Urinary bladder (tissue), 4 donors: ENCODE results near the gene RBMS1. TPM values are rescaled to one million over a fixed set of nuclear protein-coding genes. Genes with fewer than 3 reads are reported as not detected.

Experiments
- DNase-seq: peaks from one replicate; pipeline ENCODE4 v3.0.0-alpha.2; 2015; ENCODE audit errors: extremely low spot score
- H3K27ac ChIP-seq: one replicate; pipeline ENCODE4 v1.5.1; 2013; ENCODE audit warnings: low read depth, mild to moderate bottlenecking, moderate library complexity
- H3K36me3 ChIP-seq: one replicate; pipeline ENCODE4 v1.6.1; 2013; ENCODE audit warnings: mild to moderate bottlenecking, moderate library complexity; ENCODE audit not compliant: insufficient read depth
- H3K4me1 ChIP-seq: one replicate; pipeline ENCODE4 v1.6.1; 2013; ENCODE audit warnings: mild to moderate bottlenecking, moderate library complexity; ENCODE audit not compliant: insufficient read depth
- H3K4me3 ChIP-seq: one replicate; pipeline ENCODE4 v1.5.1; 2013; ENCODE audit warnings: low read depth, low read length
- WGBS: extraction: QIAGEN DNeasy Blood & Tissue Kit; methylation state at CpG from one replicate; pipeline ENCODE4 v1.1.7; 2013; 5-methylcytosine and 5-hydroxymethylcytosine counted together
- polyA plus RNA-seq: library from polyadenylated mRNA; stranded (reverse); fragments of 200-250 nt; gene quantifications from one replicate; pipeline ENCODE4 v1.2.3, GENCODE V29; 2013
- total RNA-seq: library from RNA; depleted of rRNA; stranded (reverse); fragments of >200 nt; gene quantifications from one replicate; pipeline ENCODE4 v1.2.3, GENCODE V29; 2014
- donor health status: healthy with polysubstance abuse.
- donor health status: healthy.

Gene RBMS1
- total and polyA plus RNA-seq, 2 donors, result 41.7 to 182 TPM

DNA sequence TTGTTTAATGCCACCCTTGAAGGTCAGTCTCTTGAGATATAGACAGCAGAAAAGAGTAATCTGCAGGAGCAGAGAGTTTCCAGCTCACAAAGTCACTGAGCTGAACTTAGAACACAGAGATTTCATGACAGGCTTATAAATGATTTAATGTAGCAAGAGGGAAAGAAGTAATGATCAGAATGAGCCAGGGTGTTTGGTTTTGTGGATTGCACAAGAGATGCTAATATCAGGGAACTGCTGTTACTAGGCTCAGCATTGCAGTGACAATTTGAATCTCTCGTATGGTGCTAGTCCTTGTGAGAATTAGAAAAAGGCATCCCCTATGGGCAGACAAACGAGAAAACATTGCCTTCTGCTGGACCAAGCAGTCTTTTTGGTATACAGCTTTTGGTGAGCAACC is 231.9 kb downstream of the RBMS1 start:
- no peak overlapping the region for H3K27ac ChIP-seq
- 88% methylated on average over 2 of the region's 2 CpGs for WGBS

DNA sequence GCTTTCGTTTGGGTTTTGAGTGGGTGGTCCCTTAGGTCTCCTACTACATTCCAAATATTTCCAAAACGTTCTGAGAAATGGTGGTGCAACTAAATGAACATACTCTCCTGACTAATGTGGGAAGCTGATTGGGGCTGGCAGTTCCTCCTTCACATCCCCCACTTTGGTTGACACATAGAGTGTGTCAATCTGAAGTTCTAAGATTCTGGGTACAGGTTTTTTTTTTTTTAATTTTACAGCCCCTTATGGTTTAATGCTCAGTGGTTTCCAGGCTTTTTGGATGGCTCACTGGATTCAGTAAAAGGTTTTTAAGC is 235.2 kb downstream of the RBMS1 start:
- Histone ChIP-seq H3K27ac (no peak overlapping the region), H3K4me3 (no peak overlapping the region), H3K36me3 (no peaks in the 10 kb centered on the region), H3K4me1 (no peaks in the 10 kb centered on the region)
- WGBS, result 68% methylated on average over 2 of the region's 2 CpGs
- no peak for DNase-seq

More for the DNA sequence above, 231.9 kb downstream of the RBMS1 start:
- H3K4me1 ChIP-seq, result no peaks in the 10 kb centered on the region
- no peak overlapping the region for H3K4me3 ChIP-seq
- H3K36me3 ChIP-seq, result no peaks in the 10 kb centered on the region
- no peak for DNase-seq

DNA sequence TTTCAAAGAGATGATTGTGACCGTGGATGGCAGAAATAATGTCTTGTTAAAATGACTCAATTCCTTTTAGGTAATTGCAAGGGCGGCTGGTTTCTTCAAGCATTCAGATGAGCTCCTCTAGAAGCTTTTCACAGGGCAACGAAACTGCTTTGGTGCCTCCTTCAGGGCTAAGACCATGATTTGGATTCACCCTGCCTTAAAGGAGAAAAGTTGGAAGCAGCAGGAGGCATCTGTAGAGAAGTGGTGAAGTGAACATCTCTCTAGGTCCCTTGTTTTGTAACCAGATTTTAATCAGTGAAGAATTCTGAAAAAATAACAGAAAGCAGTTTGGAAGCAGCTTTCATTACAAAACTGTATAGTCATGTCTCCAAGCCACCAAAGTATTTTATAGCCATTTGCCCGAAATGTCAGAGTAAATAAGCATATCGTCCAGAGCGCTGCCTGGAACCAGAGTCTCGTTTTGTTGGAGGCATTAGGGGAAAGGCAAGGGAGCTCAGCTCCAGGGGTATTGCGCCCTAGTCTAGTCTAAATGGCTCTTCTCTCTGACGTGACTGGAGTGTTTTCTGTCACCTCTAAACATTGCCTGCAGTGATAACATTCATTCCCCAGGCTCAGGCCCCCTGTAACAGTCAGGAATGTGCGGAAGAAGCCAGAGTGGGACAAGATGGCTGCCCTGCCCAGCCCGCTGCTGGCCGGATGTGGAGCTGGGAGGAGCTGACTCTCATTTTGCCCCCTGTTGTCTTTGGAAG is 235.7 kb downstream of the RBMS1 start:
- no peak for DNase-seq
- Histone ChIP-seq H3K4me3 (no peak overlapping the region), H3K36me3 (no peaks in the 10 kb centered on the region), H3K27ac (no peak overlapping the region), H3K4me1 (no peaks in the 10 kb centered on the region)
- WGBS, result 85% methylated on average over 12 of the region's 12 CpGs

DNA sequence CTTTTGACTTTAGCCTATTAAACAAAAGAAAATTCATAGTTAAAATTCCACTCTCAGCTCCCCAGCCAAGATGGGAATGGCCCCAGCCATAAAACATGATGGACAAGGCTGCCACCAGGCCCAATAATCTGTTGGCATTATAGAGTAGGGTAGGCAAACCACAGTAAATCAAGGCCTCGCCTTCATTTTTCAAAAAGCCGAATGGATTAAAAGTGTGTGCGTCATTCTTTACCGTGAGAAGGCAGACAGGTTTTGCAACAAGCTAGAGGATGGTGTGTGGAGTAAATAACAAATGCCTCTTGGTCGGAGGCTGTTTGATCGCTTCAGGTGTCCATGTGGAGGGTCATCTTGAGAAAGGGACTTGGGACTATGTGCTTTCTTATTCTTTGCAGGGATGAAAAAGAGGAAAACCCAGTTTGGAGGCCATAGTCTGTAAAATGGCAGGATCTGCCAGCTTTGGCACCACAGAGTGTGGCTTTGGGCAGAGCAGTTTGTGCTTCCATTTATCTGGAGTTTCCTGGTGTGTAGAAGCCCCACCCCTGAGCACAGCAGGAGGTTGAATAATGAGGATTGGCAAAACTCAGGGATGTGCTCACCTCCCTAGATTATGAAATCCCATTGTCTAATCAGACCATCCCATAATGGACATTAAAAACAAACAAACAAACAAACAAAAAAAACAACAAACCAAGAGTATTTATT is 236.4 kb downstream of the RBMS1 start:
- no peak overlapping the region for H3K4me3 ChIP-seq
- no peak overlapping the region for H3K27ac ChIP-seq
- H3K36me3 ChIP-seq, result no peaks in the 10 kb centered on the region
- peak; percentile 45 for DNase-seq
- WGBS, result 88% methylated on average over 6 of the region's 6 CpGs
- H3K4me1 ChIP-seq, result no peaks in the 10 kb centered on the region

DNA sequence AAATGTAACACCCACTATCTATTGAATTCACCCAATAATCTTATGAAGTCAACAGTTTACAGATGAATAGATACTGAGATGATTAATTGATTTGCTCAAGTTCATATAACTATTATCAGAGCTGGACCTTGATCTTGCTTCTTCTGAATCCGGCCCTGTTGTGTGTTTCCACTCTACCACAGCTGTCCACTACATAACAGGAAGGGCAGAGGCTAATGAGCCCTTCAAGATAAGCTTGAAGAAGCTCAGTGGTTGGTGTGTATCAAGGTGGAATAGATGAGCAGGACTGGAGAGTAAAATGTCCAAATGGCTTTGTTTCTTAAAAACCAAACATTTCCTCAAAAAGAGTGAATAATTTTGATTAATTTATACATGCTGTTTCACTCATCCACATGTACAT is 237.1 kb downstream of the RBMS1 start:
- no peak overlapping the region for H3K4me3 ChIP-seq
- H3K27ac ChIP-seq, result no peak overlapping the region
- no peaks in the 10 kb centered on the region for H3K4me1 ChIP-seq
- 91% methylated on average over 1 of the region's 1 CpG for whole genome bisulfite sequencing
- DNase-seq, result no peak
- H3K36me3 ChIP-seq, result no peaks in the 10 kb centered on the region

DNA sequence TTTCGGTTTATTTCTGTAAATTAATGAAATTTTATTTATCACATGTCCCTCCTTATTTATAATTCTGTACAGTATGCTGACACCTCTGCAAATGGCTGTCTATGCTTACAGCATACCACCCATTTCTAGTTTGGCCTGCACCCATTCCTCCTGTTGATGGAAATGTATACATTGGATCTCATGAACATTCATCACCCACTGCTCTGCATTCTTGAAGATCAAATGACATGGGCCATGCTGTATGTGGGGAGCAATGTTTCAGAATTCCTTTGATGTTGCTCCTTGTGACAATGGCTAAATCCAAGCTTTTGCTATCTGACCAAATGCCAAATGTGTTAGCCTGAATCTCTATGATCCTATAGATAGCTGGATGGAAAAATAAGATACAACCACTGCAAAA is 238.2 kb downstream of the RBMS1 start:
- no peaks in the 10 kb centered on the region for H3K4me1 ChIP-seq
- H3K36me3 ChIP-seq, result no peaks in the 10 kb centered on the region
- no peak for DNase-seq
- 100% methylated on average over 1 of the region's 1 CpG for WGBS
- H3K27ac ChIP-seq, result no peak overlapping the region
- no peak overlapping the region for H3K4me3 ChIP-seq

DNA sequence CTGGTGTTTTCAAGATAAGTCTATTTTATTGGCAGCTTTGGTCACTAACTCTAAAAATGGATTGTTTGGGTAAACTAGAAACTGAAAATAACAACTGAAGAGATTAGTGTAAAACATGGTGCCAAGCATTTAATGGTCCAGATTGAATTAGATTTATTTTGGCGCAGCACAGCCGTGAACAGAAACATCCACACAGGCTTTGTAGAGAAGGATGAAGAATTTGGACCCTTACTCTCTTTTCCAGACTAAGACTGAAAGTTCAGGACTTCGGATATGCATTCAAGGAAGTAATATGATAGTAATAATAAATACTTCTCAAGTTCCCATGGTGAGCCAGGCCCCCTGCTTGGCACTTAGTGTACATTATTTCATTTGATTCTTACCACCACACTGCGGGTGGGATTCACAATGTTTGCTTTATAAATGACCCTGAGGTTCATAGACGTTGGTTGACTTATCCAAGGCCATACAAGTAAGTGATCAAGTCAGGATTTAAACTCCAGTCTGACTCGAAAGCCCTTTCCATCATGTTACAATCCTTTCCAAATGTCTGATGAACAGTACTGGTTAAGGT is 239.3 kb downstream of the RBMS1 start:
- WGBS, result 78% methylated on average over 6 of the region's 6 CpGs
- Histone ChIP-seq H3K4me3 (no peak overlapping the region), H3K4me1 (no peaks in the 10 kb centered on the region), H3K36me3 (no peaks in the 10 kb centered on the region), H3K27ac (no peak overlapping the region)
- no peak for DNase-seq

DNA sequence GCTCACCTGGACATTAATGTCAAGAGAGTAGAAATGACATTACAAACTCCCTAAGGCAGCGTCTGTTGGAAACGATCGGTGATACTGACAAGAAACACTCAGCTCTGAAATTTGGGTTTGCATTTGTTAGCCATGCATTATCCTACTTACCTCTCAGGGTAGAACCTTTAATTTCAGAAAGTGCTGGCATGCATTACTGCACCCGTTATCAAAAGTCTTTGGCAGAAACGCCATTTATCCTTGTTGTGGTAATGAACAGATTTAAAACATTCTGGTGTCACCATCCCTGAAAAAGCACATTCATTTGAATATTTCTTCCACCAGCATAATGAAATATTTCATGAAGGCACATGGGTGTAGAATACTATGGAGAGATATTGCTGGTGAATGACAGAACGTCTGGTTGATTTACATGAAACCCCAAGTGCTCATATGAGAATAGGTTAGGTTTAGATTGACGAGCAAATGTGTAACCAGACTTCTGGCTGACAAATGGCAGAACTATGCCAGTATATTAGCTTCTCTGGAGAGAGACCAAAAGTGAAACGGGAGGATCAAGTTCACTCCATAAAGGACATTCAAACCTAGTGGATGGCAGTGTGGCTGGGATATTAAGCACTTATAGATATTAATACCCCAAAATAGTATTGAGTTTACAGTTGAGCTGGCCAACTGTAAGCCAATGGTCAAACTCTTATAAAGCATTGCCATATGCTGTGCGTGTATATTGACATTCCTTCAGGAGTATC is 240.0 kb downstream of the RBMS1 start:
- Histone ChIP-seq H3K36me3 (no peaks in the 10 kb centered on the region), H3K4me3 (no peak overlapping the region), H3K4me1 (no peaks in the 10 kb centered on the region), H3K27ac (no peak overlapping the region)
- WGBS, result 80% methylated on average over 9 of the region's 9 CpGs
- no peak for DNase-seq

DNA sequence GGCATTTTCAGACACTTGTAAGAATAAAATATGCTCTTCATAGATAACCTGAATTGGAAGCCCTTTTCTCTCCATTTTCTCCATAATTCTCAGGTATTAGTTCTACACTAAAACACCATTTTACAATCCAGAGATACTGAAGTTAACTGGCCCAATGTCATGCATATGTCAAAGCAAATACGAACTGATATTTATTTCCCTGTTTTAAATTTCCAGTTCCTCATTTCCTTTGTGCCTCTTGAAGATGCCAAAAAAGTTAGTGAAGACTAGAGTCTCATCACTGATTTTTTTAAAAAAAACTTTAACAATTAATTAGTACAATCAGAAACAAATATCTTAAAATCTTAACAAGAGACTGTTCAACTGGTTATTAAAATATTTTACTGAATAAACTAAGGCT is 240.7 kb downstream of the RBMS1 start:
- no peak overlapping the region for H3K4me3 ChIP-seq
- H3K27ac ChIP-seq, result no peak overlapping the region
- H3K36me3 ChIP-seq, result no peaks in the 10 kb centered on the region
- no peak for DNase-seq
- 80% methylated on average over 1 of the region's 1 CpG for WGBS
- no peaks in the 10 kb centered on the region for H3K4me1 ChIP-seq

DNA sequence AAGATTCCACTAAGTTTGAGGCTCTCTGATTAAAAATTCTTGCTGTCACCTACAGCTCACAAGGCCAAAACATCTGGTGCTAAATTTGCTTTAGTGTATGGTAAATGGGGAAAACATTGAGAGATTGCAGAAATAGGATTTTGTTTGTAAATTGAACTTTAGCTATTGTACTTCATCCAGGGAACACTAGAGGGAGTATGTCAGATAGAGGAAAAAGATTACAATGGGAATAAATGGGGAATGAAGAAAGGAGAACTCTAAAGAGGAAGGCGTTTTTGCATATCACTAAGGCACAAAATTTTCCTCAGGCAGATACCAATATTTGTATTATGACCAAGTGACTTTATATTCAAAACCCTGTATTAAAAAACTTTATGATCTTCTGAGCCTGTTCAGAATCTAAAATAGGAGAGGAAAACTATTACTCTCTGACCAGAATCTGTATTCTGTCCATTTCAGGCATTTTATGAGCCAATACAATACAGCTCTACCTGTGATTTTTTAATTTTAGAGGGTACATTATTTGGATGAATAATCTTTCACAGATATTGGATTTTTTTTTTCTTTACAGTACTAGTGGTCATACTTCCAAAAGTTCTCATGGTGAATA is 241.2 kb downstream of the RBMS1 start:
- no peak for DNase-seq
- Histone ChIP-seq H3K27ac (no peak overlapping the region), H3K4me1 (no peaks in the 10 kb centered on the region), H3K4me3 (no peak overlapping the region), H3K36me3 (no peaks in the 10 kb centered on the region)
- 19% methylated on average over 1 of the region's 1 CpG for WGBS

DNA sequence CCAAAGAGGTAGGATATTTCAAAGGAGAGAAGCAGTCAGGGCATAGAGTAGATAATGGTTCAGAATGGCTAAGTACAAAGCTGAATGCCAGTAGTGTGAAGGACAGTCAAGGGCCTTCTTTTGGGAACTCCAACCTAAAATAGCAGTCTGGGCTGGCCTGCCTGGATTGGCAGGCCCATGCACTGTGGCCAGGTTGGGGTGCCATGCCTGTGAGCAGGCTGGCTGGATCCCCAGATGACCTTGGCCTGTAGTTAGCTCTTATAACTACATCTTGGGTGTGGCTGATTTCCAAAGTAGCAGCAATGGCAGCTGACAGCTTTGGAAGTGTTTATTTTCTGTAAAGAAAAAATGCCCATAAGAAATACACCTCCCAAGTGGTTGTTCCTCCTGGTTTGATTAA is 242.0 kb downstream of the RBMS1 start:
- Histone ChIP-seq H3K4me3 (no peak overlapping the region), H3K36me3 (no peaks in the 10 kb centered on the region), H3K27ac (no peak overlapping the region), H3K4me1 (no peaks in the 10 kb centered on the region)
- DNase-seq, result no peak

DNA sequence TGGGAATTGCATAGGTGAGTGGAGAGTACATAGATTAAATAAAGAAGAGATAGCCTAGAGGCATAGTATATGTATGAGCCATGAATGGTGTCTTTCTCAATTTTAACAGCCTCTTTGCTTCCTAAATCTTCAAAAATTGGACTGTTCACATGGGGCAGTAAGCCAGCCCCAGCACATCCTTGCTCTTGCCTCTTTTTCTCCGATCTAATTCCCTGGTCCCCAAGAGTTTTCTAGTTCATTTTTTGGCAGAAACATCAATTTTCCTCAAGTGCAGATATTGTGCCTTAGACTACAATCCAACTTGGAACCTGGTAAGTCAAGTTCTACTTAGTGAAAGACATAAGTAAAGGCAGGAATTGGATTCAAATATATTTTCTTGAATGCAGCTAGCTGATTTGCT is 243.7 kb downstream of the RBMS1 start:
- no peaks in the 10 kb centered on the region for H3K36me3 ChIP-seq
- no peak for DNase-seq
- H3K27ac ChIP-seq, result no peak overlapping the region
- WGBS, result 82% methylated on average over 1 of the region's 1 CpG
- H3K4me3 ChIP-seq, result no peak overlapping the region
- H3K4me1 ChIP-seq, result no peaks in the 10 kb centered on the region

DNA sequence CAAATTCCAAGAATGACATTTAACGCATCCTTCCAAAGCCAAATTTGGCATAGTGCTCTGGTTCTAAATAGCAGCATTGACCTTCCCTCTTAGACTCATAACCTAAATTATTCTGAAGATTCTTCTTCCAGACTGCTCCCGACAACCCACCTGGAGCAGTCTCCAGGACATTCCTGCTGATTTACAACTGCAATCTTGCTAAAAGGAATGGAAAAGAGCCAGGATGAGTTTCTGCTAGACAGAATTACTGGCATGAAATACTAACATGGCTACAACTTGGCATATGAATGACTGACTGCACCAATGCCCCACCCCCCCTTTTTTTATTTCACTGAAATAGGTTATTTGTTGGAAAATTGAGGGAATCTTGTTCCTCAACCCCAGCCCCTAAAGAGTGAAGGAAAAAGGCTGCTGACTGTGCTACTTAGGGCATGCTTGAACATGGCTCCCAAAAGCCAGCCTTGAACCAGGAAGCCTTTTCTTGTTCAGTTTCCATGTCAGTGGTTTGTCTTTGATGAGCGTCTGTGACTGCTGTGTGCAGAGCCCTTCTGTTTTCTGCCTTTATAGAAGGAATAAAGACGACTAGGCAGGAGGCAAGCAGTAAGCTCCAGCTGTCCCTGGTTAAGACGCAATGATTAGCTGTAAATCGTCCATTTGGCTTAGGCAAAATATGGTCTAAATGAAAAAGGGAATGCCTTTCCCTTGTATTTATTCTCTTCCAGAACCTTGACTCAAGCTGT is 246.1 kb downstream of the RBMS1 start:
- Histone ChIP-seq H3K4me1 (no peaks in the 10 kb centered on the region), H3K36me3 (no peaks in the 10 kb centered on the region), H3K4me3 (no peak overlapping the region), H3K27ac (no peak overlapping the region)
- DNase-seq, result no peak
- WGBS, result 76% methylated on average over 6 of the region's 6 CpGs
